ENCODE data around the gene MYOZ1. TPM values are rescaled to one million over a fixed set of nuclear protein-coding genes. Genes with fewer than 3 reads are reported as not detected.

The MYOZ1 gene
- total and polyA plus RNA-seq, 7 donors = 318 to 1,915 (median 1,124) TPM

- Histone ChIP-seq H3K27ac (peak overlapping the region; percentile 98), H3K36me3 (ENCODE audit: insufficient read depth in 1 of 2, low read depth in 1 of 2) (peaks cover 0 to 59% of the 10 kb centered on the region in 2 donors), H3K27me3 (ENCODE audit: insufficient read depth in 3 of 3, low read length in 2 of 3) (no peaks in the 10 kb centered on the region), H3K4me1 (peaks cover 38% of the 10 kb centered on the region), H3K4me3 (peak overlapping the region; percentile 53), H3K9me3 (no peaks in the 10 kb centered on the region)
- ATAC-seq (peak; percentile 89 to 93 (median 90)), DNase-seq (peak; percentile 26 to 82)
- 6 to 17% (median 7%) methylated on average over 1 of the region's 1 CpG for WGBS, 3 donors
- intact Hi-C loops (cut with DNase I) = loop anchor here in 1 of 2 donors (2.0 kb wide), 1 partner anchor 59 kb away; no protein-coding TSS in a partner anchor
- TF ChIP-seq, protein P1, sequence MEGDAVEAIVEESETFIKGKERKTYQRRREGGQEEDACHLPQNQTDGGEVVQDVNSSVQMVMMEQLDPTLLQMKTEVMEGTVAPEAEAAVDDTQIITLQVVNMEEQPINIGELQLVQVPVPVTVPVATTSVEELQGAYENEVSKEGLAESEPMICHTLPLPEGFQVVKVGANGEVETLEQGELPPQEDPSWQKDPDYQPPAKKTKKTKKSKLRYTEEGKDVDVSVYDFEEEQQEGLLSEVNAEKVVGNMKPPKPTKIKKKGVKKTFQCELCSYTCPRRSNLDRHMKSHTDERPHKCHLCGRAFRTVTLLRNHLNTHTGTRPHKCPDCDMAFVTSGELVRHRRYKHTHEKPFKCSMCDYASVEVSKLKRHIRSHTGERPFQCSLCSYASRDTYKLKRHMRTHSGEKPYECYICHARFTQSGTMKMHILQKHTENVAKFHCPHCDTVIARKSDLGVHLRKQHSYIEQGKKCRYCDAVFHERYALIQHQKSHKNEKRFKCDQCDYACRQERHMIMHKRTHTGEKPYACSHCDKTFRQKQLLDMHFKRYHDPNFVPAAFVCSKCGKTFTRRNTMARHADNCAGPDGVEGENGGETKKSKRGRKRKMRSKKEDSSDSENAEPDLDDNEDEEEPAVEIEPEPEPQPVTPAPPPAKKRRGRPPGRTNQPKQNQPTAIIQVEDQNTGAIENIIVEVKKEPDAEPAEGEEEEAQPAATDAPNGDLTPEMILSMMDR (IDR thresholded peaks at IDR 0.05) = no peak
Observed at GRCh38 chr10:73635781-73636180, 5.5 kb downstream of the MYOZ1 start.

GRCh38 chr10:73634421-73634820 is 6.9 kb downstream of the MYOZ1 start:
- peak overlapping the region; percentile 98 for H3K27ac ChIP-seq
- peaks cover 37% of the 10 kb centered on the region for H3K4me1 ChIP-seq
- H3K9me3 ChIP-seq = no peaks in the 10 kb centered on the region
- 23 to 38% (median 35%) methylated on average over 5 of the region's 5 CpGs for WGBS, 3 donors
- peak overlapping the region; percentile 53 for H3K4me3 ChIP-seq
- intact Hi-C loops (cut with DNase I) = loop anchor here in 1 of 2 donors (2.0 kb wide), 1 partner anchor 58 kb away; no protein-coding TSS in a partner anchor
- DNase-seq = no peak
- TF ChIP-seq, protein P1 (IDR thresholded peaks at IDR 0.05) = no peak
- H3K36me3 ChIP-seq (ENCODE audit: insufficient read depth in 1 of 2, low read depth in 1 of 2) = peaks cover 0 to 59% of the 10 kb centered on the region in 2 donors
- peak in 2 of 4 donors; percentile 11 to 25 for ATAC-seq
- no peaks in the 10 kb centered on the region for H3K27me3 ChIP-seq (ENCODE audit: insufficient read depth in 3 of 3, low read length in 2 of 3)

- ATAC-seq (no peak), DNase-seq (no peak)
- peaks cover 13% of the 10 kb centered on the region for H3K4me1 ChIP-seq
- peak overlapping the region; percentile 43 for H3K27ac ChIP-seq
- intact Hi-C loops (cut with DNase I) = loop anchor here (5.0 kb wide), 2 partner anchors 37 to 52 kb away; partner anchors contain the start of gene USP54 (in 1 of the 2)
- H3K9me3 ChIP-seq = no peaks in the 10 kb centered on the region
- peaks cover 0 to 32% of the 10 kb centered on the region in 2 donors for H3K36me3 ChIP-seq (ENCODE audit: insufficient read depth in 1 of 2, low read depth in 1 of 2)
- TF ChIP-seq, protein P1 (IDR thresholded peaks at IDR 0.05) = no peak
- no peak overlapping the region for H3K4me3 ChIP-seq
- H3K27me3 ChIP-seq (ENCODE audit: insufficient read depth in 3 of 3, low read length in 2 of 3) = no peaks in the 10 kb centered on the region
- WGBS, 3 donors = 58 to 78% (median 67%) methylated on average over 5 of the region's 5 CpGs
Observed at GRCh38 chr10:73629165-73629564, 12.1 kb downstream of the MYOZ1 start.

DNA sequence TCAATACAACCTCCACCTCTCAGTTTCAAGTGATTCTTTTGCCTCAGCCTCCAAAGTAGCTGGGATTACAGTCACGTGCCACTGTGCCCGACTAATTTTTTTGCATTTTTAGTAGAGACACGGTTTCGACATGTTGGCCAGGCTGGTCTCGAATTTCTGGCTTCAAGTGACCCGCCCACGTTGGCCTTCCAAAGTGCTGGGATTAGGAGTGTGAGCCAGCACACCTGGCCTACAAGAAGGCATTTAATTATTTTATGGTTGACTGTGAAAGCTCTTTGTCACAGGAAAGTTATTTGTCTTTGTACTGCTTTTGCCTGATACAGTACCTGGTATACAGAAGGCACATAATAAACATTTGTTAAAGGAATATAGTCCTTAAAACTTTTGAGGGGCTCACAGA is 12.9 kb downstream of the MYOZ1 start:
- Histone ChIP-seq H3K4me1 (peaks cover 6% of the 10 kb centered on the region), H3K9me3 (no peaks in the 10 kb centered on the region), H3K27me3 (ENCODE audit: insufficient read depth in 3 of 3, low read length in 2 of 3) (no peaks in the 10 kb centered on the region), H3K4me3 (no peak overlapping the region), H3K27ac (peak overlapping the region; percentile 43), H3K36me3 (ENCODE audit: insufficient read depth in 1 of 2, low read depth in 1 of 2) (peaks cover 0 to 25% of the 10 kb centered on the region in 2 donors)
- no peak for DNase-seq
- intact Hi-C loops (cut with DNase I) = loop anchor here (5.0 kb wide), 2 partner anchors 36 to 51 kb away; partner anchors contain the start of gene USP54 (in 1 of the 2)
- 19 to 32% (median 25%) methylated on average over 7 of the region's 7 CpGs for WGBS, 3 donors
- no peak for ATAC-seq
- TF ChIP-seq, protein P1 (IDR thresholded peaks at IDR 0.05) = no peak
